Peyer's patch (tissue), 4 donors: ENCODE data around the gene ANKFN1.
A peak's percentile ranks its signal among the peaks of the same experiment; 100 is the strongest.

Experiments
- POLR2A ChIP-seq, 2 donors: fragments of 450-650 bp; IDR thresholded peaks; one replicate each; pipeline ENCODE4 v1.5.1; 2017; ENCODE audit warnings: antibody characterized with exemption in 2 of 2, mild to moderate bottlenecking in 2 of 2, moderate library complexity in 2 of 2
- TF ChIP-seq, protein P1 (sequence below), 6 experiments: fragments of 450-650 bp in 4 of 6; fragments of 200-600 bp in 2 of 6; sonication (generic) in 1 of 6; IDR thresholded peaks; one replicate each; pipeline ENCODE4 v1.5.1; 2017 to 2019; ENCODE audit warnings: antibody characterized with exemption in 6 of 6, mild to moderate bottlenecking in 3 of 6, moderate library complexity in 1 of 6

DNA sequence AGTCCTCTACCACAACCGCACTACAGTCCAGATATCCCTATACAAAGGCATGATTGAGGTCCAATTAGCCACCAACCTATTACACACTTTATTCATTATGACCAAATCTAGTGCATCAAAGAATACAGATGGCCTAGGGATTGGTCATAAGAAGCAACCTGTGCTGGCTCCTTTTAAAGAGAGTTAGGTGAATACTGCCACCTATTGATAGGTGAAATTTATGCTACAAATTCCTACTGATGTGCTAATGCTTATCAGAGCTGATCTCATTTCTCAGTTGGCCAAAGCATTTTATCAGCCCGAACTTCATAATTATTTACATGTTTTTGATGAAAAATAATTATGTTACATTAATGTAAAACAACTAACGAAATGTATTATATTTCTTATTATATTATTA, 166.3 kb downstream of the ANKFN1 start:
- TF ChIP-seq, protein P1, sequence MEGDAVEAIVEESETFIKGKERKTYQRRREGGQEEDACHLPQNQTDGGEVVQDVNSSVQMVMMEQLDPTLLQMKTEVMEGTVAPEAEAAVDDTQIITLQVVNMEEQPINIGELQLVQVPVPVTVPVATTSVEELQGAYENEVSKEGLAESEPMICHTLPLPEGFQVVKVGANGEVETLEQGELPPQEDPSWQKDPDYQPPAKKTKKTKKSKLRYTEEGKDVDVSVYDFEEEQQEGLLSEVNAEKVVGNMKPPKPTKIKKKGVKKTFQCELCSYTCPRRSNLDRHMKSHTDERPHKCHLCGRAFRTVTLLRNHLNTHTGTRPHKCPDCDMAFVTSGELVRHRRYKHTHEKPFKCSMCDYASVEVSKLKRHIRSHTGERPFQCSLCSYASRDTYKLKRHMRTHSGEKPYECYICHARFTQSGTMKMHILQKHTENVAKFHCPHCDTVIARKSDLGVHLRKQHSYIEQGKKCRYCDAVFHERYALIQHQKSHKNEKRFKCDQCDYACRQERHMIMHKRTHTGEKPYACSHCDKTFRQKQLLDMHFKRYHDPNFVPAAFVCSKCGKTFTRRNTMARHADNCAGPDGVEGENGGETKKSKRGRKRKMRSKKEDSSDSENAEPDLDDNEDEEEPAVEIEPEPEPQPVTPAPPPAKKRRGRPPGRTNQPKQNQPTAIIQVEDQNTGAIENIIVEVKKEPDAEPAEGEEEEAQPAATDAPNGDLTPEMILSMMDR (IDR thresholded peaks at IDR 0.05): peak in 3 of 6 experiments; percentile 64 to 70 (median 69)
- TF ChIP-seq POLR2A (IDR thresholded peaks at IDR 0.05): no peak
